Adrenal gland (tissue), 12 donors: Measurements from ENCODE around the gene HIC1. TPM values are rescaled to one million over a fixed set of nuclear protein-coding genes. Genes with fewer than 3 reads are reported as not detected.

Experiments
- DNase-seq, 7 donors: peaks; one replicate each; pipeline ENCODE4 v3.0.0-alpha.2; 2019 to 2020
- H3K27ac ChIP-seq, 5 donors: fragments of 200-600 bp; sonication (generic) in 4 of 5; 1 replicate in 3 of 5; 2 replicates in 2 of 5; pipeline versions ENCODE4 v1.5.1 to v1.8.0; 2016 to 2020; ENCODE audit warnings: mild to moderate bottlenecking in 1 of 5
- H3K27me3 ChIP-seq: fragments of 200-600 bp; 2 replicates; pipeline ENCODE4 v1.8.0; 2021
- H3K36me3 ChIP-seq, 2 donors: fragments of 200-600 bp; replicated peaks in 1 of 2; 1 replicate in 1 of 2; 2 replicates in 1 of 2; pipeline versions ENCODE4 v1.5.1 to v1.8.0; 2018 to 2022
- H3K4me1 ChIP-seq, 2 donors: fragments of 200-600 bp; replicated peaks in 1 of 2; 1 replicate in 1 of 2; 2 replicates in 1 of 2; pipeline versions ENCODE4 v1.5.1 to v1.8.0; 2018 to 2021
- H3K4me3 ChIP-seq, 4 donors: fragments of 200-600 bp; sonication (generic) in 3 of 4; one replicate each; pipeline ENCODE4 v1.5.1; 2016 to 2018
- H3K9me3 ChIP-seq, 3 donors: fragments of 200-600 bp; sonication (generic) in 1 of 3; replicated peaks in 1 of 3; 1 replicate in 2 of 3; 2 replicates in 1 of 3; pipeline versions ENCODE4 v1.5.1 to v1.8.0; 2016 to 2021
- CTCF ChIP-seq, 6 experiments: fragments of 450-650 bp in 4 of 6; fragments of 200-600 bp in 2 of 6; sonication (generic) in 1 of 6; IDR thresholded peaks; 1 replicate in 5 of 6; 2 replicates in 1 of 6; pipeline versions ENCODE4 v1.5.1 to v1.8.0; 2016 to 2021; ENCODE audit warnings: antibody characterized with exemption in 6 of 6, mild to moderate bottlenecking in 2 of 6, moderate library complexity in 1 of 6
- POLR2A ChIP-seq, 2 donors: fragments of 450-650 bp; IDR thresholded peaks; one replicate each; pipeline ENCODE4 v1.6.1; 2017; ENCODE audit warnings: antibody characterized with exemption in 2 of 2, mild to moderate bottlenecking in 2 of 2, moderate library complexity in 1 of 2
- WGBS, 4 donors: extraction: QIAGEN DNeasy Blood & Tissue Kit in 2 of 4; methylation state at CpG; one replicate each; pipeline versions ENCODE4 v1.1.5 to v1.1.7; 2013 to 2017; 5-methylcytosine and 5-hydroxymethylcytosine counted together
- intact Hi-C, 2 donors: fragments of 100-400 bp; cut with DNase I; formaldehyde crosslinking; loops; one replicate each; pipeline versions ENCODE4 v1.14.1 to v1.15.0; 2022 to 2023
- polyA plus RNA-seq, 3 donors: library from polyadenylated mRNA; stranded (reverse); fragments of 200-250 nt in 2 of 3; fragments of 350-450 nt in 1 of 3; fragmentation: Illumina TruSeq in 1 of 3; extraction: RNeasy Lipid Tissue Mini Kit (QIAGEN cat#74804) in 1 of 3; gene quantifications; one replicate each; pipeline ENCODE4 v1.2.3, GENCODE V29; 2013 to 2014
- total RNA-seq, 9 donors: library from RNA; depleted of rRNA in 4 of 9; stranded (reverse); fragments of >200 nt in 4 of 9; fragments of 120-200 nt in 1 of 9; fragmentation: NEBNext Ultra II Directional in 1 of 9; extraction: Animal tissue kit (Norgen Biotek cat#: 25700) in 1 of 9; gene quantifications; one replicate each; pipeline versions ENCODE4 v1.1.0 to v1.2.4, GENCODE V29; 2013 to 2023
- donor health status: healthy with polysubstance abuse.
- donor health status: Bipolar disorder and iron deficiency.
- donor health status: DM: yes; HTN: yes; CAD: no.
- donor health status: DM: no; HTN: no; CAD: no.
- donor health status: DM: no; HTN: no; CAD: no.
- donor health status: DM: yes; HTN: yes; CAD: no.

The HIC1 gene
- total and polyA plus RNA-seq, 12 donors, result 0.92 to 61.8 (median 23.9) TPM

GRCh38 chr17:2034806-2035540 lies 19.9 kb upstream of the HIC1 start:
- H3K4me1 ChIP-seq, result peaks cover 0 to 7% of the 10 kb centered on the region in 2 donors
- no peaks in the 10 kb centered on the region for H3K9me3 ChIP-seq
- intact Hi-C loops, result no loop called here
- H3K36me3 ChIP-seq, result peaks cover 0 to 32% of the 10 kb centered on the region in 2 donors
- no peaks in the 10 kb centered on the region for H3K27me3 ChIP-seq
- WGBS, 4 donors, result 56 to 73% (median 62%) methylated on average over 2 to 9 of the region's 9 CpGs
- no peak overlapping the region for H3K4me3 ChIP-seq
- no peak for DNase-seq
- TF ChIP-seq POLR2A (IDR thresholded peaks at IDR 0.05) (no peak), CTCF (IDR thresholded peaks at IDR 0.05) (no peak)
- no peak overlapping the region for H3K27ac ChIP-seq

DNA sequence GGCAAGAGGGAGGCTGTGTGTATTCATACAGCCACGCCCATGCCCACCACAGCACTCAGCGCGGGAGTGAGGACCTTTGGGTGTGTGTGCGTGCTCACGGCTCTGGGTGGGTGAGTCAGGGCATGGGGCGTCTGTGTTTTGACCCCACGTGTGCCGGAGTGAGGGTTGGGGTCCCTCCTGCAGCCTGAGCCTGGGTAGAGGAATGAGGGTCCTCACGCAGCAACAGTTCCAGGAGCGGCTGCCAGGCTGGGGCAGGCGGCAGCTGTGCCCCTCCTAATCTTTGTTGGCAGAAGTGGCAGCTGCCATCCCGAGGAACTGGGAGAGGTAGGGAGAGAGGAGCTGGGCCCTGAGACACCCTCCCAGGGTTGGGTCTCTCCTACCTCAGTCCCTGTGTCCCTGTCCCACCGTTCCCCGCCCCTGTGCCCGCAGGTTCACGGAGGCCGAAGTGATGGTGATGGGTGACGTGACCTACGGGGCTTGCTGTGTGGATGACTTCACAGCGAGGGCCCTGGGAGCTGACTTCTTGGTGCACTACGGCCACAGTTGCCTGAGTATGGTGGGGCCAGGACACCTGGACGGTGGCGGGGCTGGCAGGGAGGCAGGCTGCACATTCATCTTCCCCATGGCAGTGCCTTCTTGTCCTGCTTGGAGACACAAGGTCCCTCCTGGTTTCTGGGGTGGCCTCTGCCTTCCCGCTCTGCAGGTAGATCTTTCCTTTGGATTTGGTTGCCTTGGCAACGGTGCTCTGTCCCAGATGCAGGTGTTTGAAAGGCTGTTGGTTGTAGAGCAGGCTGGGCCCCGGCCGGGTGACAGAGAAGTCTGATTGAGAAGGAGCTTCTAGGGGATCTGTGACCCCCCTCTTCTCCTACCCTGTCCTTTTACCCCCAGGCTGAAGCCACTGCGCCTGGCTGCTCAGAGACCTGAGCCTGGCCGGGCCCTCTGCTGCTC lies 19.1 kb upstream of the HIC1 start:
- intact Hi-C loops, result no loop called here
- 80 to 92% (median 90%) methylated on average over 4 to 29 of the region's 29 CpGs for WGBS, 4 donors
- DNase-seq, result no peak
- H3K27me3 ChIP-seq, result no peaks in the 10 kb centered on the region
- peaks cover 0 to 39% of the 10 kb centered on the region in 2 donors for H3K36me3 ChIP-seq
- H3K27ac ChIP-seq, result no peak overlapping the region
- no peaks in the 10 kb centered on the region for H3K9me3 ChIP-seq
- TF ChIP-seq CTCF (IDR thresholded peaks at IDR 0.05) (no peak), POLR2A (IDR thresholded peaks at IDR 0.05) (no peak)
- no peak overlapping the region for H3K4me3 ChIP-seq
- peaks cover 3 to 5% of the 10 kb centered on the region in 2 donors for H3K4me1 ChIP-seq

- no peaks in the 10 kb centered on the region for H3K27me3 ChIP-seq
- no peaks in the 10 kb centered on the region for H3K9me3 ChIP-seq
- TF ChIP-seq POLR2A (IDR thresholded peaks at IDR 0.05) (no peak), CTCF (IDR thresholded peaks at IDR 0.05) (no peak)
- H3K27ac ChIP-seq, result no peak overlapping the region
- 86 to 92% (median 88%) methylated on average over 9 to 10 of the region's 10 CpGs for WGBS, 4 donors
- intact Hi-C loops, result no loop called here
- H3K36me3 ChIP-seq, result peaks cover 0 to 39% of the 10 kb centered on the region in 2 donors
- no peak for DNase-seq
- H3K4me1 ChIP-seq, result peaks cover 8 to 10% of the 10 kb centered on the region in 2 donors
- H3K4me3 ChIP-seq, result no peak overlapping the region
These were observed 17.7 kb upstream of the HIC1 start for GRCh38 chr17:2037155-2037554.

- 83 to 94% (median 92%) methylated on average over 3 to 7 of the region's 7 CpGs for WGBS, 4 donors
- no peaks in the 10 kb centered on the region for H3K27me3 ChIP-seq
- TF ChIP-seq CTCF (IDR thresholded peaks at IDR 0.05), result no peak
- TF ChIP-seq POLR2A (IDR thresholded peaks at IDR 0.05), result no peak
- intact Hi-C loops, result no loop called here
- peaks cover 15 to 29% of the 10 kb centered on the region in 2 donors for H3K4me1 ChIP-seq
- H3K9me3 ChIP-seq, result no peaks in the 10 kb centered on the region
- peak in 2 of 7 donors; percentile 26 to 54 for DNase-seq
- H3K36me3 ChIP-seq, result peaks cover 0 to 47% of the 10 kb centered on the region in 2 donors
- H3K27ac ChIP-seq, result peak overlapping the region in 3 of 5 donors; percentile 91 to 100 (median 93)
- no peak overlapping the region for H3K4me3 ChIP-seq
These were observed 14.6 kb upstream of the HIC1 start for GRCh38 chr17:2040219-2040827.
